Testis (tissue), 3 donors: ENCODE measurements around the gene CHM. TPM values are rescaled to one million over a fixed set of nuclear protein-coding genes. Genes with fewer than 3 reads are reported as not detected.
"Not testable (repeated sequence)": the region's sequence is repeated elsewhere in the genome, so short reads cannot be mapped to it uniquely, and the experiment has no call there.

Experiments used
- DNase-seq: peaks from one replicate; pipeline ENCODE4 v3.0.0-alpha.2; 2019
- H3K27ac ChIP-seq, 2 donors: fragments of 200-600 bp; sonication (generic); one replicate each; pipeline ENCODE4 v1.5.1; 2019
- H3K27me3 ChIP-seq: fragments of 200-600 bp; sonication (generic); one replicate; pipeline ENCODE4 v1.5.1; 2019
- H3K36me3 ChIP-seq: fragments of 200-600 bp; sonication (generic); one replicate; pipeline ENCODE4 v1.5.1; 2017; ENCODE audit warnings: low read depth; ENCODE audit errors: missing control alignments
- H3K4me1 ChIP-seq: fragments of 200-600 bp; sonication (generic); one replicate; pipeline ENCODE4 v1.5.1; 2019
- H3K4me3 ChIP-seq, 2 donors: fragments of 200-600 bp; sonication (generic); one replicate each; pipeline ENCODE4 v1.5.1; 2017 to 2019
- H3K9me3 ChIP-seq: fragments of 200-600 bp; sonication (generic); one replicate; pipeline ENCODE4 v1.5.1; 2017
- POLR2A ChIP-seq: fragments of 450-650 bp; IDR thresholded peaks from one replicate; pipeline ENCODE4 v1.6.1; 2017; ENCODE audit warnings: antibody characterized with exemption, mild to moderate bottlenecking, moderate library complexity
- WGBS, 2 donors: methylation state at CpG; one replicate each; pipeline ENCODE4 v1.1.5; 2018; 5-methylcytosine and 5-hydroxymethylcytosine counted together
- intact Hi-C: fragments of 100-400 bp; cut with DNase I; formaldehyde crosslinking; loops from one replicate; pipeline ENCODE4 v1.15.1; 2023; ENCODE audit warnings: low total_unique reads
- polyA plus RNA-seq: library from polyadenylated mRNA; stranded (reverse); fragments of 350-450 nt; fragmentation: Illumina TruSeq; extraction: RNeasy Lipid Tissue Mini Kit (QIAGEN cat#74804); gene quantifications from one replicate; pipeline ENCODE4 v1.2.3, GENCODE V29; 2014; ENCODE audit warnings: low read depth, low replicate concordance; ENCODE audit not compliant: insufficient read depth
- total RNA-seq, 2 donors: library from RNA; depleted of rRNA; stranded (reverse); fragments of >200 nt; gene quantifications; one replicate each; pipeline ENCODE4 v1.2.3, GENCODE V29; 2016
- TF ChIP-seq, protein P1 (sequence below), 3 experiments: fragments of 450-650 bp in 2 of 3; fragments of 200-600 bp in 1 of 3; sonication (generic) in 1 of 3; IDR thresholded peaks; one replicate each; pipeline ENCODE4 v1.5.1; 2016 to 2019; ENCODE audit warnings: antibody characterized with exemption in 3 of 3, mild to moderate bottlenecking in 2 of 3, moderate library complexity in 1 of 3

CHM gene
- total and polyA plus RNA-seq, 3 donors from 2014 or later = 7.0 to 21.9 (median 19.0) TPM

DNA sequence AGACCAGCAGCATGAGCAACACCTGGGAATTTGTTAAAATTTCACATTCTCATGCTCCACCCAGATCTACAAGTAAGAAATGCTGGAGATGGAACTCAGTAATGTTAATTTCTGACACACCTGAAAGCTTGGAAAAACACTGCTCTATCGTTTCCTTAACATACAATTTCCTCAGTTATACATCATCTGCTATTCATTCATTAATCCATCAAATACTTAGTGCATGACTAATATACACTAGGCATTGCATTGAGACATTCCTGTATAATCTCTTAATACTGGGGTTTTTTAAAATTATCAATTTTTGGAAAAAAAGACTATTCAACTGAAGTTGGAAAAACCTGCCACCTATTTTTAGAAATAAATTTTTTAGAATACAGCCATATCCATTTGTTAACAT lies 106.1 kb downstream of the CHM start:
- no peaks in the 10 kb centered on the region for H3K36me3 ChIP-seq
- no peak for DNase-seq
- intact Hi-C loops = no loop called here
- no peak overlapping the region for H3K4me3 ChIP-seq
- no peak overlapping the region for H3K27ac ChIP-seq
- no peaks in the 10 kb centered on the region for H3K27me3 ChIP-seq
- TF ChIP-seq POLR2A = no peak
- TF ChIP-seq, protein P1, sequence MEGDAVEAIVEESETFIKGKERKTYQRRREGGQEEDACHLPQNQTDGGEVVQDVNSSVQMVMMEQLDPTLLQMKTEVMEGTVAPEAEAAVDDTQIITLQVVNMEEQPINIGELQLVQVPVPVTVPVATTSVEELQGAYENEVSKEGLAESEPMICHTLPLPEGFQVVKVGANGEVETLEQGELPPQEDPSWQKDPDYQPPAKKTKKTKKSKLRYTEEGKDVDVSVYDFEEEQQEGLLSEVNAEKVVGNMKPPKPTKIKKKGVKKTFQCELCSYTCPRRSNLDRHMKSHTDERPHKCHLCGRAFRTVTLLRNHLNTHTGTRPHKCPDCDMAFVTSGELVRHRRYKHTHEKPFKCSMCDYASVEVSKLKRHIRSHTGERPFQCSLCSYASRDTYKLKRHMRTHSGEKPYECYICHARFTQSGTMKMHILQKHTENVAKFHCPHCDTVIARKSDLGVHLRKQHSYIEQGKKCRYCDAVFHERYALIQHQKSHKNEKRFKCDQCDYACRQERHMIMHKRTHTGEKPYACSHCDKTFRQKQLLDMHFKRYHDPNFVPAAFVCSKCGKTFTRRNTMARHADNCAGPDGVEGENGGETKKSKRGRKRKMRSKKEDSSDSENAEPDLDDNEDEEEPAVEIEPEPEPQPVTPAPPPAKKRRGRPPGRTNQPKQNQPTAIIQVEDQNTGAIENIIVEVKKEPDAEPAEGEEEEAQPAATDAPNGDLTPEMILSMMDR (IDR thresholded peaks at IDR 0.05) = no peak
- 92 to 95% methylated on average over 1 of the region's 1 CpG for WGBS, 2 donors
- no peaks in the 10 kb centered on the region for H3K4me1 ChIP-seq
- no peaks in the 10 kb centered on the region for H3K9me3 ChIP-seq

DNA sequence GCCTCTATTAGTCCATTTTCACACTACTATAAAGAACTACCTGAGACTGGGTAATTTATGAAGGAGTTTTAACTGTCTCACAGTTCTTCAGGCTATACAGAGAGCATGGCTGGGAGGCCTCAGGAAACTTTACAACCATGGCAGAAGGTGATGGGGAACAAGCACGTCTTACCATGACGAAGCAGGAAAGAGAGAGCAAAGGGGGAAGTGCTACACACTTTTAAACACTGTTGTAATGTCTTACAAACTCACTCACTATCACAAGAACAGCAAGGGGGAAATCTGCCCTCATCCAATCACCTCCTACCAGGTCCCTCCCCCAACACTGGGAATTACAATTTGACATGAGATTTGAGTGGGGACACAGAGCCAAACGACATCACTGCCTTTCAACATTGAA lies 107.4 kb downstream of the CHM start:
- H3K27me3 ChIP-seq, DNase-seq, intact Hi-C loops, H3K27ac ChIP-seq, H3K4me3 ChIP-seq, H3K9me3 ChIP-seq, H3K4me1 ChIP-seq, H3K36me3 ChIP-seq: not testable (repeated sequence)
- WGBS, 2 donors = 75 to 81% methylated on average over 3 of the region's 3 CpGs

DNA sequence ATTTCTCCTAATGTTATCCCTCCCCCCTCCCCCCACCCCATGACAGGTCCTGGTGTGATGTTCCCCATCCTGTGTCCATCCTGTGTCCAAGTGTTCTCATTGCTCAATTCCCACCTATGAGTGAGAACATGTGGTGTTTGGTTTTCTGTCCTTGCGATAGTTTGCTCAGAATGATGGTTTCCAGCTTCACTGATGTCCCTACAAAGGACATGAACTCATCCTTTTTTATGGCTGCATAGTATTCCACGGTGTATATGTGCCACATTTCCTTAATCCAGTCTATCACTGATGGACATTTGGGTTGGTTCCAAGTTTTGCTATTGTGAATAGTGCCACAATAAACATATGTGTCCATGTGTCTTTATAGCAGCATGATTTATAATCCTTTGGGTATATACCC lies 113.0 kb downstream of the CHM start:
- intact Hi-C loops, H3K9me3 ChIP-seq, H3K27me3 ChIP-seq, H3K4me3 ChIP-seq, H3K36me3 ChIP-seq, DNase-seq, H3K27ac ChIP-seq, H3K4me1 ChIP-seq: not testable (repeated sequence)
- 95 to 100% methylated on average over 2 of the region's 2 CpGs for WGBS, 2 donors

DNA sequence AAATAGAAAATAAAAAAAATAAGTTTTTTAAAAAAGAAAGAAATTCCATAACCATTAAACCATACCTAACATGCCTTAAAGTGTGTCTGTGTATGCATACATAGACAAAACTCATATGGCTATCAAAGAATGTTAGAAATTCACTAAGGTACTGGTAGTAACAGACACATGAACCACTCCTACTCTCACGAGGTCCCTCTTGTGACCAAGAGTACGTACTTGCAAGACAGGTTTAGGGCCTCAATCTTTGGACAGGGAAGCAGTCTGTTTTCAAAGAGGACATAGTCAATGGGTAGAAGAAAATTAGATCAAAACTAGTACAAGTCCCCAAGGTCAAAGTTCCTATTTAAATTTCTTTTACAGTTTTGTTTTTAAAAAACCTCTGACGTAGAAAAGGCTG lies 117.3 kb downstream of the CHM start:
- TF ChIP-seq POLR2A = no peak
- TF ChIP-seq, protein P1 (IDR thresholded peaks at IDR 0.05) = no peak
- Histone ChIP-seq H3K27ac (no peak overlapping the region), H3K9me3 (no peaks in the 10 kb centered on the region), H3K36me3 (no peaks in the 10 kb centered on the region), H3K4me1 (no peaks in the 10 kb centered on the region), H3K4me3 (no peak overlapping the region), H3K27me3 (no peaks in the 10 kb centered on the region)
- DNase-seq = no peak
- WGBS, 2 donors = 65 to 90% methylated on average over 3 of the region's 3 CpGs
- intact Hi-C loops = no loop called here

DNA sequence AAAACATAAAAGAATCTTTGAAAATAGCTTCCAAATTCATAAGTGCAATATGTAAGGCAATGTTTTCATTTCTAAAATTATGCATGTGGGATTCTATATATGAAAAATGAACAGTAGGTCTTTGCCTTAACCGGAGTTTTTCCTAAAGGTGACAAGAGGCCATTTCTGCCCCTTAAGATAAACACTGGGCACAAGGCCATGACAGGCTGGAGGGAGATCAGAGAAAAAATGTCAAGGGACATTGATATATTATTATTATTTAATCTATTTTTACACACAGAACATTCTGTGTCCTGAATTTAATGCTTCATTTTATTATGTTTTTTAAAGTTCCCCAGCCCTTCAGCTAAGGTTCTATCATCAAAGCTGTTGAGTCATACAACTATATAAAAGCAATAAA lies 118.8 kb downstream of the CHM start:
- no peaks in the 10 kb centered on the region for H3K27me3 ChIP-seq
- no peaks in the 10 kb centered on the region for H3K4me1 ChIP-seq
- no peaks in the 10 kb centered on the region for H3K9me3 ChIP-seq
- TF ChIP-seq, protein P1 (IDR thresholded peaks at IDR 0.05) = no peak
- no peak for TF ChIP-seq POLR2A
- H3K4me3 ChIP-seq = no peak overlapping the region
- H3K36me3 ChIP-seq = no peaks in the 10 kb centered on the region
- DNase-seq = no peak
- intact Hi-C loops = no loop called here
- no peak overlapping the region for H3K27ac ChIP-seq
- WGBS, 2 donors = 21 to 47% methylated on average over 1 of the region's 1 CpG

DNA sequence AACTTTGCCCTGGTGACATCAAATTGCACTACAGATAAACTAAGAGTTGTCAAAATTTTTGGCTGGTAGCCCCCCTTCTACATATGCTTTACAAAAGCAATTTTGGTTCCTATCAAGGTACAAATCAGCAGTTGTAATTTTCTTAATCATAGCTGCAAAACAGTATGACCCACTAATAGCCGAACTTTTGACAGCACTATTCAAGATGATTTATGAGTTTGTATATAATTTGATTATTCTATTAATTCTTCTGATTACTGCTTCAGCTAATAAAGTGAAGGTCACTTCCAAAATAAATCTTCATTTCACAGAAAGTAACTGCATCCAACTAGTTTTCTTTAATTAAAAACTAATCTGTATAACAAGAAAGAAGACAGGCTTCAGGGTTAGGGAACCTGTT lies 119.6 kb downstream of the CHM start:
- Histone ChIP-seq H3K4me1 (no peaks in the 10 kb centered on the region), H3K4me3 (no peak overlapping the region), H3K36me3 (no peaks in the 10 kb centered on the region), H3K27ac (no peak overlapping the region), H3K27me3 (no peaks in the 10 kb centered on the region), H3K9me3 (no peaks in the 10 kb centered on the region)
- WGBS, 2 donors = 63 to 67% methylated on average over 1 of the region's 1 CpG
- intact Hi-C loops = no loop called here
- TF ChIP-seq, protein P1 (IDR thresholded peaks at IDR 0.05) = no peak
- no peak for TF ChIP-seq POLR2A
- DNase-seq = no peak
